Measurements from ENCODE around the gene SV2B. TPM values are rescaled to one million over a fixed set of nuclear protein-coding genes. Genes with fewer than 3 reads are reported as not detected.

Gene SV2B
- total RNA-seq, 1 donor from 2014 or later = not detected

- H3K9me3 ChIP-seq (ENCODE audit: insufficient read depth, low read depth, low read length) = no peaks in the 10 kb centered on the region
- H3K36me3 ChIP-seq (ENCODE audit: insufficient read depth, low read length) = no peaks in the 10 kb centered on the region
- no peaks in the 10 kb centered on the region for H3K79me2 ChIP-seq (ENCODE audit: insufficient read depth, low read length)
- H3K4me1 ChIP-seq (ENCODE audit: insufficient read depth, low read length) = no peaks in the 10 kb centered on the region
- H3K9ac ChIP-seq (ENCODE audit: low read length) = no peak overlapping the region
- Mint-ChIP-seq H3K4me3 (ENCODE audit: unreplicated experiment) (no peak overlapping the region), H3K36me3 (ENCODE audit: low read depth, unreplicated experiment) (no peaks in the 10 kb centered on the region), H3K27me3 (ENCODE audit: low read depth, unreplicated experiment) (peaks cover 13% of the 10 kb centered on the region), H3K27ac (ENCODE audit: unreplicated experiment) (no peak overlapping the region), H3K4me1 (ENCODE audit: low read depth, unreplicated experiment) (no peaks in the 10 kb centered on the region), H3K9me3 (ENCODE audit: unreplicated experiment) (peaks cover 10% of the 10 kb centered on the region)
- H3K27ac ChIP-seq (ENCODE audit: low read depth, low read length) = no peak overlapping the region
- no peak overlapping the region for H3K4me2 ChIP-seq (ENCODE audit: low read length)
- no peaks in the 10 kb centered on the region for H3K27me3 ChIP-seq (ENCODE audit: insufficient read depth, low read length)
- H4K20me1 ChIP-seq (ENCODE audit: insufficient read depth, low read length) = no peaks in the 10 kb centered on the region
- H3K4me3 ChIP-seq (ENCODE audit: insufficient read depth, low read depth, low read length) = no peak overlapping the region
- no peak for DNase-seq (ENCODE audit: low read depth)
- FAIRE-seq = no peak
- no peak overlapping the region for H2AFZ ChIP-seq (ENCODE audit: low read depth, low read length)
- TF ChIP-seq, protein P1, sequence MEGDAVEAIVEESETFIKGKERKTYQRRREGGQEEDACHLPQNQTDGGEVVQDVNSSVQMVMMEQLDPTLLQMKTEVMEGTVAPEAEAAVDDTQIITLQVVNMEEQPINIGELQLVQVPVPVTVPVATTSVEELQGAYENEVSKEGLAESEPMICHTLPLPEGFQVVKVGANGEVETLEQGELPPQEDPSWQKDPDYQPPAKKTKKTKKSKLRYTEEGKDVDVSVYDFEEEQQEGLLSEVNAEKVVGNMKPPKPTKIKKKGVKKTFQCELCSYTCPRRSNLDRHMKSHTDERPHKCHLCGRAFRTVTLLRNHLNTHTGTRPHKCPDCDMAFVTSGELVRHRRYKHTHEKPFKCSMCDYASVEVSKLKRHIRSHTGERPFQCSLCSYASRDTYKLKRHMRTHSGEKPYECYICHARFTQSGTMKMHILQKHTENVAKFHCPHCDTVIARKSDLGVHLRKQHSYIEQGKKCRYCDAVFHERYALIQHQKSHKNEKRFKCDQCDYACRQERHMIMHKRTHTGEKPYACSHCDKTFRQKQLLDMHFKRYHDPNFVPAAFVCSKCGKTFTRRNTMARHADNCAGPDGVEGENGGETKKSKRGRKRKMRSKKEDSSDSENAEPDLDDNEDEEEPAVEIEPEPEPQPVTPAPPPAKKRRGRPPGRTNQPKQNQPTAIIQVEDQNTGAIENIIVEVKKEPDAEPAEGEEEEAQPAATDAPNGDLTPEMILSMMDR (IDR thresholded peaks at IDR 0.05; ENCODE audit: insufficient read depth, low read depth, low read length) = no peak
- TF ChIP-seq EZH2 (IDR thresholded peaks at IDR 0.05; ENCODE audit: insufficient read depth, low read length) = no peak
These were observed 71.3 kb downstream of the SV2B start for GRCh38 chr15:91171334-91171733.

GRCh38 chr15:91182101-91182500 is 82.0 kb downstream of the SV2B start:
- Histone ChIP-seq H3K4me3 (ENCODE audit: insufficient read depth, low read depth, low read length) (no peak overlapping the region), H3K4me1 (ENCODE audit: insufficient read depth, low read length) (no peaks in the 10 kb centered on the region), H3K79me2 (ENCODE audit: insufficient read depth, low read length) (no peaks in the 10 kb centered on the region), H3K36me3 (ENCODE audit: insufficient read depth, low read length) (no peaks in the 10 kb centered on the region), H4K20me1 (ENCODE audit: insufficient read depth, low read length) (no peaks in the 10 kb centered on the region), H3K27me3 (ENCODE audit: insufficient read depth, low read length) (no peaks in the 10 kb centered on the region), H3K27ac (ENCODE audit: low read depth, low read length) (no peak overlapping the region), H2AFZ (ENCODE audit: low read depth, low read length) (no peak overlapping the region), H3K9me3 (ENCODE audit: insufficient read depth, low read depth, low read length) (no peaks in the 10 kb centered on the region), H3K9ac (ENCODE audit: low read length) (no peak overlapping the region), H3K4me2 (ENCODE audit: low read length) (no peak overlapping the region)
- Mint-ChIP-seq H3K4me3 (ENCODE audit: unreplicated experiment) (no peak overlapping the region), H3K27me3 (ENCODE audit: low read depth, unreplicated experiment) (peaks cover 8% of the 10 kb centered on the region), H3K9me3 (ENCODE audit: unreplicated experiment) (peaks cover 1% of the 10 kb centered on the region), H3K4me1 (ENCODE audit: low read depth, unreplicated experiment) (no peaks in the 10 kb centered on the region), H3K27ac (ENCODE audit: unreplicated experiment) (no peak overlapping the region), H3K36me3 (ENCODE audit: low read depth, unreplicated experiment) (no peaks in the 10 kb centered on the region)
- DNase-seq (ENCODE audit: low read depth) (no peak), FAIRE-seq (no peak)
- TF ChIP-seq, protein P1 (IDR thresholded peaks at IDR 0.05; ENCODE audit: insufficient read depth, low read depth, low read length) = no peak
- no peak for TF ChIP-seq EZH2 (IDR thresholded peaks at IDR 0.05; ENCODE audit: insufficient read depth, low read length)

DNA sequence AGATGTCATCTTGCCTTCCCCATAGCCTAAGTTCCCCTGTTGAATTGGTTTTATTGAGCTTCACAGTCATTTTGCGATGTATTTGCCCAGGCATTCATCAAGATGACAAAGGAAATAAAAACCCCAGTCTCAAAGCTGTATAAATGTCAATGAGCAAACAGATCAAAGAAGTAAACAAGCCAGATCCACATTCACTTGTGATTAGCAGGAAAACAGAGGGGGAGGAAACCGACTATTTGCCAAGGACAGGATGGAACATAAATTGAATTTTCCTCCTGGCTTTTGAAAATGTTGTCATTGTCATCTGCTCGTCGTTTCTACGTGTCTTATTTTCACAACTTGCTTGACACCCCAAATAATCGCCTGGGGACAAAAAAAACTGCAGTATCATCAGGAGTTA is 83.5 kb downstream of the SV2B start:
- H3K9me3 Mint-ChIP-seq (ENCODE audit: unreplicated experiment) = peaks cover 1% of the 10 kb centered on the region

More for the DNA sequence above, 83.5 kb downstream of the SV2B start:
- Histone ChIP-seq H4K20me1 (ENCODE audit: insufficient read depth, low read length) (no peaks in the 10 kb centered on the region), H3K27ac (ENCODE audit: low read depth, low read length) (no peak overlapping the region), H3K4me3 (ENCODE audit: insufficient read depth, low read depth, low read length) (no peak overlapping the region), H3K36me3 (ENCODE audit: insufficient read depth, low read length) (no peaks in the 10 kb centered on the region), H3K4me1 (ENCODE audit: insufficient read depth, low read length) (no peaks in the 10 kb centered on the region), H3K9me3 (ENCODE audit: insufficient read depth, low read depth, low read length) (no peaks in the 10 kb centered on the region), H3K79me2 (ENCODE audit: insufficient read depth, low read length) (no peaks in the 10 kb centered on the region), H3K27me3 (ENCODE audit: insufficient read depth, low read length) (no peaks in the 10 kb centered on the region), H3K9ac (ENCODE audit: low read length) (no peak overlapping the region), H3K4me2 (ENCODE audit: low read length) (no peak overlapping the region), H2AFZ (ENCODE audit: low read depth, low read length) (no peak overlapping the region)
- H3K27ac Mint-ChIP-seq (ENCODE audit: unreplicated experiment) = no peak overlapping the region
- TF ChIP-seq EZH2 (IDR thresholded peaks at IDR 0.05; ENCODE audit: insufficient read depth, low read length) = no peak
- TF ChIP-seq, protein P1 (IDR thresholded peaks at IDR 0.05; ENCODE audit: insufficient read depth, low read depth, low read length) = no peak
- H3K27me3 Mint-ChIP-seq (ENCODE audit: low read depth, unreplicated experiment) = peaks cover 8% of the 10 kb centered on the region
- FAIRE-seq = no peak
- no peak for DNase-seq (ENCODE audit: low read depth)
- H3K36me3 Mint-ChIP-seq (ENCODE audit: low read depth, unreplicated experiment) = no peaks in the 10 kb centered on the region
- H3K4me1 Mint-ChIP-seq (ENCODE audit: low read depth, unreplicated experiment) = no peaks in the 10 kb centered on the region
- no peak overlapping the region for H3K4me3 Mint-ChIP-seq (ENCODE audit: unreplicated experiment)

Data from astrocyte (in vitro differentiated cells and primary cell).